Measurements from ENCODE around the gene SOCS6. TPM values are rescaled to one million over a fixed set of nuclear protein-coding genes. Genes with fewer than 3 reads are reported as not detected.

The SOCS6 gene
- polyA plus RNA-seq, 1 of the 3 experiments (the other 2 are of a cell fraction), result 12.1 TPM

DNA sequence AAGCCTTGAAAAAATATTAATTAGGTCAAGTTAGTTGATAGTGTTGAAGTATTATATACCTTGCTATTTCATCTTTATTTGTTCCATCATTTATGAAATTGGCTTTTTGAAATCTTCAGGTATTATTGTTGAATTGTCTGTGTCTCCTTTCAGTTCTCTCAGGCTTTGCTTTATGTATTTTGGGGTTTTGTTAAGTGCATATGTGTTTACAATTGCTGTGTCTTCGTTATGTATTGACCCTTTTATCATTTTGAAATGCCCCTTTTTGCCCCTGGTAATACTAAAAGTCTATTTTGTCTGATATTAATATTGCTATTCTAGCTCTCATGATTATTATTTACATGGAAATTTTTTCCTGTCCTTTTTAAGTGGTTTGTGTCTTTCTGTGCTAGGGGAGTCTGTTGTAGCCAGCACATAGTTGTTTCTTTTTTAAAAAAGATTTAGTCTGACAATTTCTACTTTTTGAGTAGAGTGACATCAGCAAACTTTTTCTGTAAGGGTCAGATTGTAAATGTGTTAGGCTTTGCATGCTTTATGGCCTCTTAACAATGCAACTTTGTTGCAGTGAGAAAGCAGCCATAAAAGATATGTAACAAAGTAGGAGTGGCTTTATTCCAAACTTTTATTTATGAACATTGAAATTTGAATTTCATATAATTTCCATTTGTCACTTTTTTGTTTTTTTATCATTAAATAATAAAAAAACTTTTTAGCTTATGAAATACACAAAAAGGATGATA lies 19.9 kb downstream of the SOCS6 start:
- Histone ChIP-seq H3K4me3 (ENCODE audit: low read depth in 2 of 2, low read length in 1 of 2) (no peak overlapping the region), H3K9ac (no peak overlapping the region), H3K4me1 (ENCODE audit: control insufficient read depth in 1 of 2, insufficient read depth in 2 of 2, low read depth in 1 of 2, low read length in 1 of 2) (no peaks in the 10 kb centered on the region), H2AFZ (ENCODE audit: low read depth) (no peak overlapping the region), H3K27me3 (ENCODE audit: insufficient read depth) (no peaks in the 10 kb centered on the region), H3K27ac (ENCODE audit: low read depth in 2 of 2, low read length in 1 of 2) (no peak overlapping the region), H3K9me3 (peaks cover 10% of the 10 kb centered on the region), H4K20me1 (ENCODE audit: insufficient read depth) (peaks cover 85% of the 10 kb centered on the region), H3K36me3 (replicated peaks in 1 of 2; ENCODE audit: control insufficient read depth in 1 of 2, insufficient read depth in 2 of 2, low read length in 1 of 2) (peaks cover 0 to 17% of the 10 kb centered on the region in 2 experiments), H3K4me2 (no peak overlapping the region), H3K9me2 (no peaks in the 10 kb centered on the region), H3K79me2 (ENCODE audit: insufficient read depth) (peaks cover 100% of the 10 kb centered on the region), H3F3A (replicated peaks; ENCODE audit: insufficient read depth) (peaks cover 17% of the 10 kb centered on the region)
- TF ChIP-seq EP300 (IDR thresholded peaks at IDR 0.05; ENCODE audit: borderline replicate concordance in 1 of 2, low read depth in 1 of 2, low read length in 1 of 2) (no peak), NRF1 (IDR thresholded peaks at IDR 0.05; ENCODE audit: low read depth, low read length) (no peak), YY1 (IDR thresholded peaks at IDR 0.05; ENCODE audit: low read depth) (no peak), FOXJ3 (CRISPR knock-in tag; IDR thresholded peaks at IDR 0.05) (no peak), FOSL2 (IDR thresholded peaks at IDR 0.05; ENCODE audit: borderline replicate concordance, low read depth) (no peak), CHD2 (IDR thresholded peaks at IDR 0.05; ENCODE audit: low read length, partially characterized antibody) (no peak), TCF12 (IDR thresholded peaks at IDR 0.05) (no peak), ELF1 (IDR thresholded peaks at IDR 0.05) (no peak), MEF2A (IDR thresholded peaks at IDR 0.05; ENCODE audit: borderline replicate concordance, low read depth) (no peak)
- TF ChIP-seq, protein P1, sequence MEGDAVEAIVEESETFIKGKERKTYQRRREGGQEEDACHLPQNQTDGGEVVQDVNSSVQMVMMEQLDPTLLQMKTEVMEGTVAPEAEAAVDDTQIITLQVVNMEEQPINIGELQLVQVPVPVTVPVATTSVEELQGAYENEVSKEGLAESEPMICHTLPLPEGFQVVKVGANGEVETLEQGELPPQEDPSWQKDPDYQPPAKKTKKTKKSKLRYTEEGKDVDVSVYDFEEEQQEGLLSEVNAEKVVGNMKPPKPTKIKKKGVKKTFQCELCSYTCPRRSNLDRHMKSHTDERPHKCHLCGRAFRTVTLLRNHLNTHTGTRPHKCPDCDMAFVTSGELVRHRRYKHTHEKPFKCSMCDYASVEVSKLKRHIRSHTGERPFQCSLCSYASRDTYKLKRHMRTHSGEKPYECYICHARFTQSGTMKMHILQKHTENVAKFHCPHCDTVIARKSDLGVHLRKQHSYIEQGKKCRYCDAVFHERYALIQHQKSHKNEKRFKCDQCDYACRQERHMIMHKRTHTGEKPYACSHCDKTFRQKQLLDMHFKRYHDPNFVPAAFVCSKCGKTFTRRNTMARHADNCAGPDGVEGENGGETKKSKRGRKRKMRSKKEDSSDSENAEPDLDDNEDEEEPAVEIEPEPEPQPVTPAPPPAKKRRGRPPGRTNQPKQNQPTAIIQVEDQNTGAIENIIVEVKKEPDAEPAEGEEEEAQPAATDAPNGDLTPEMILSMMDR (IDR thresholded peaks at IDR 0.05), result no peak
- TF ChIP-seq, protein P2, sequence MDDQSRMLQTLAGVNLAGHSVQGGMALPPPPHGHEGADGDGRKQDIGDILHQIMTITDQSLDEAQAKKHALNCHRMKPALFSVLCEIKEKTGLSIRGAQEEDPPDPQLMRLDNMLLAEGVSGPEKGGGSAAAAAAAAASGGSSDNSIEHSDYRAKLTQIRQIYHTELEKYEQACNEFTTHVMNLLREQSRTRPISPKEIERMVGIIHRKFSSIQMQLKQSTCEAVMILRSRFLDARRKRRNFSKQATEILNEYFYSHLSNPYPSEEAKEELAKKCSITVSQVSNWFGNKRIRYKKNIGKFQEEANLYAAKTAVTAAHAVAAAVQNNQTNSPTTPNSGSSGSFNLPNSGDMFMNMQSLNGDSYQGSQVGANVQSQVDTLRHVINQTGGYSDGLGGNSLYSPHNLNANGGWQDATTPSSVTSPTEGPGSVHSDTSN (IDR thresholded peaks at IDR 0.05), result no peak
- TF ChIP-seq, protein P3, sequence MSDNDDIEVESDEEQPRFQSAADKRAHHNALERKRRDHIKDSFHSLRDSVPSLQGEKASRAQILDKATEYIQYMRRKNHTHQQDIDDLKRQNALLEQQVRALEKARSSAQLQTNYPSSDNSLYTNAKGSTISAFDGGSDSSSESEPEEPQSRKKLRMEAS (IDR thresholded peaks at IDR 0.05; ENCODE audit: low read depth), result no peak
- ChIA-PET POLR2A (no interaction called here), CTCF (no interaction called here)
- no peak for DNase-seq
- WGBS (ENCODE audit: low lambda C conversion rate), result 97% methylated on average over 1 of the region's 1 CpG

DNA sequence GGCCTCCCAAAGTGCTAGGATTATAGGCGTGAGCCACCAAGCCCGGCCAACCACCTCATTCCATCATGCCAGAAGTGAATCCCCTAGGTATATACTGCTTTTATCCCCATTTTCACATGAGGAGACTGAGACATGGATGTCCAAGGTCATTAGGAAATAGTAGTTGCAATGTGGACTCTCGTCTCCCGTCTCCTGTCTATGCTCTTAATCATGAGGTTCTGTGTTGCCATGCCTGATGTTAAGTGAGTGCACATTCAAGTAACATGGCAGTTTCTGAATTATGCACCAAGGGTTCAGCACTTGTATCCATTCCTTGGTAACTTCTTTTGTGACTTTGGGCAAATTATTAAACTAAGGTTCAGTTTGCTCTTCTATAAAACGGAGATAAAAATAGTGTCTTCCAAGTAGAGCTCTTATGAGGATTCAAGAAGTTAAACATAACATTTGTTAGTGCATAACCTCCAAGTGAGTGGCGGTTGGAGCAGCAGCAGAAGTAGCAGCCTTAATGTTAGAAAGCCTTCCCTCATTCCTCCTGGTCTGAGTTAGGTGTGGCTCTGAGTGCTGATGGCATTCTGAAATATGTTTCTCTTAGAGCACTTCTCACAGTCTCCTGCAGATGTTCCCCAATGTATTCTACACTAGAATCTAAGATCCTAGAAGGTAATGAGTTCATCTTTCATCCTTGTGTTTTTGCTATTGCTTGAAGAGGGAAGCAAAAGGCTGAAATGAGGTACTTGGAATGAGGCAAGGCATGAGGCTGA lies 21.9 kb downstream of the SOCS6 start:
- Histone ChIP-seq H3K27me3 (ENCODE audit: insufficient read depth) (no peaks in the 10 kb centered on the region), H3K4me3 (ENCODE audit: low read depth in 2 of 2, low read length in 1 of 2) (no peak overlapping the region), H3K79me2 (ENCODE audit: insufficient read depth) (peaks cover 100% of the 10 kb centered on the region), H3K27ac (ENCODE audit: low read depth in 2 of 2, low read length in 1 of 2) (no peak overlapping the region), H2AFZ (ENCODE audit: low read depth) (no peak overlapping the region), H3K9me2 (no peaks in the 10 kb centered on the region), H3K4me2 (no peak overlapping the region), H4K20me1 (ENCODE audit: insufficient read depth) (peaks cover 88% of the 10 kb centered on the region), H3K4me1 (ENCODE audit: control insufficient read depth in 1 of 2, insufficient read depth in 2 of 2, low read depth in 1 of 2, low read length in 1 of 2) (no peaks in the 10 kb centered on the region), H3K36me3 (replicated peaks in 1 of 2; ENCODE audit: control insufficient read depth in 1 of 2, insufficient read depth in 2 of 2, low read length in 1 of 2) (peaks cover 2 to 31% of the 10 kb centered on the region in 2 experiments), H3F3A (replicated peaks; ENCODE audit: insufficient read depth) (peaks cover 9% of the 10 kb centered on the region), H3K9me3 (peaks cover 10% of the 10 kb centered on the region), H3K9ac (no peak overlapping the region)
- no peak for DNase-seq
- ChIA-PET CTCF (no interaction called here), POLR2A (no interaction called here)
- TF ChIP-seq JUND (IDR thresholded peaks at IDR 0.05) (no peak), SMC3 (IDR thresholded peaks at IDR 0.05; ENCODE audit: low read depth, low read length) (no peak), FOXJ3 (CRISPR knock-in tag; IDR thresholded peaks at IDR 0.05) (no peak), FOSL2 (IDR thresholded peaks at IDR 0.05; ENCODE audit: borderline replicate concordance, low read depth) (no peak), MXI1 (IDR thresholded peaks at IDR 0.05; ENCODE audit: low read depth, low read length) (no peak)
- TF ChIP-seq, protein P4, sequence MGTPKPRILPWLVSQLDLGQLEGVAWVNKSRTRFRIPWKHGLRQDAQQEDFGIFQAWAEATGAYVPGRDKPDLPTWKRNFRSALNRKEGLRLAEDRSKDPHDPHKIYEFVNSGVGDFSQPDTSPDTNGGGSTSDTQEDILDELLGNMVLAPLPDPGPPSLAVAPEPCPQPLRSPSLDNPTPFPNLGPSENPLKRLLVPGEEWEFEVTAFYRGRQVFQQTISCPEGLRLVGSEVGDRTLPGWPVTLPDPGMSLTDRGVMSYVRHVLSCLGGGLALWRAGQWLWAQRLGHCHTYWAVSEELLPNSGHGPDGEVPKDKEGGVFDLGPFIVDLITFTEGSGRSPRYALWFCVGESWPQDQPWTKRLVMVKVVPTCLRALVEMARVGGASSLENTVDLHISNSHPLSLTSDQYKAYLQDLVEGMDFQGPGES (IDR thresholded peaks at IDR 0.05; ENCODE audit: low read depth, low read length), result no peak
- TF ChIP-seq, protein P5, sequence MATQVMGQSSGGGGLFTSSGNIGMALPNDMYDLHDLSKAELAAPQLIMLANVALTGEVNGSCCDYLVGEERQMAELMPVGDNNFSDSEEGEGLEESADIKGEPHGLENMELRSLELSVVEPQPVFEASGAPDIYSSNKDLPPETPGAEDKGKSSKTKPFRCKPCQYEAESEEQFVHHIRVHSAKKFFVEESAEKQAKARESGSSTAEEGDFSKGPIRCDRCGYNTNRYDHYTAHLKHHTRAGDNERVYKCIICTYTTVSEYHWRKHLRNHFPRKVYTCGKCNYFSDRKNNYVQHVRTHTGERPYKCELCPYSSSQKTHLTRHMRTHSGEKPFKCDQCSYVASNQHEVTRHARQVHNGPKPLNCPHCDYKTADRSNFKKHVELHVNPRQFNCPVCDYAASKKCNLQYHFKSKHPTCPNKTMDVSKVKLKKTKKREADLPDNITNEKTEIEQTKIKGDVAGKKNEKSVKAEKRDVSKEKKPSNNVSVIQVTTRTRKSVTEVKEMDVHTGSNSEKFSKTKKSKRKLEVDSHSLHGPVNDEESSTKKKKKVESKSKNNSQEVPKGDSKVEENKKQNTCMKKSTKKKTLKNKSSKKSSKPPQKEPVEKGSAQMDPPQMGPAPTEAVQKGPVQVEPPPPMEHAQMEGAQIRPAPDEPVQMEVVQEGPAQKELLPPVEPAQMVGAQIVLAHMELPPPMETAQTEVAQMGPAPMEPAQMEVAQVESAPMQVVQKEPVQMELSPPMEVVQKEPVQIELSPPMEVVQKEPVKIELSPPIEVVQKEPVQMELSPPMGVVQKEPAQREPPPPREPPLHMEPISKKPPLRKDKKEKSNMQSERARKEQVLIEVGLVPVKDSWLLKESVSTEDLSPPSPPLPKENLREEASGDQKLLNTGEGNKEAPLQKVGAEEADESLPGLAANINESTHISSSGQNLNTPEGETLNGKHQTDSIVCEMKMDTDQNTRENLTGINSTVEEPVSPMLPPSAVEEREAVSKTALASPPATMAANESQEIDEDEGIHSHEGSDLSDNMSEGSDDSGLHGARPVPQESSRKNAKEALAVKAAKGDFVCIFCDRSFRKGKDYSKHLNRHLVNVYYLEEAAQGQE (IDR thresholded peaks at IDR 0.05; ENCODE audit: low read depth, low read length), result no peak
- WGBS (ENCODE audit: low lambda C conversion rate), result 93% methylated on average over 6 of the region's 6 CpGs
